ENCODE results near the gene SH3BP4.
"Not testable (repeated sequence)": the region's sequence is repeated elsewhere in the genome, so short reads cannot be mapped to it uniquely, and the experiment has no call there.

SH3BP4 gene

GRCh38 chr2:235010117-235010714 lies 58.4 kb downstream of the SH3BP4 start:
- DNase-seq (ENCODE audit: low spot score), result no peak

DNA sequence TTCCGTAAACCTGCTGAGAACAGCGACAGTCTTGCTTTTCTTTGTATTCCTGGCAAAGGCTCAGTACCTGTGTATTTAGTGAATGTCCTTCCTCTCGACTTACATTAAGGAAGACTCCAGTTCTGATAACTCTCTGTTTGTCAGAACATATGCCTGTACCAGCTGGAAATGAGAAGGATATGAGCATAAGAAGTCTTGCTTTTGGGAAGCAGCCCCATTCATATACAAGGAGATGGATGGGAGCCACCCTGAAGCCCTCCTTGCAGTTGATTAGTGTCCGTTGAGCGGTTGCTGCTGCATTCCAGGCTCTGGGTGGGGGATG lies 59.8 kb downstream of the SH3BP4 start:
- no peak for DNase-seq (ENCODE audit: low spot score)

DNA sequence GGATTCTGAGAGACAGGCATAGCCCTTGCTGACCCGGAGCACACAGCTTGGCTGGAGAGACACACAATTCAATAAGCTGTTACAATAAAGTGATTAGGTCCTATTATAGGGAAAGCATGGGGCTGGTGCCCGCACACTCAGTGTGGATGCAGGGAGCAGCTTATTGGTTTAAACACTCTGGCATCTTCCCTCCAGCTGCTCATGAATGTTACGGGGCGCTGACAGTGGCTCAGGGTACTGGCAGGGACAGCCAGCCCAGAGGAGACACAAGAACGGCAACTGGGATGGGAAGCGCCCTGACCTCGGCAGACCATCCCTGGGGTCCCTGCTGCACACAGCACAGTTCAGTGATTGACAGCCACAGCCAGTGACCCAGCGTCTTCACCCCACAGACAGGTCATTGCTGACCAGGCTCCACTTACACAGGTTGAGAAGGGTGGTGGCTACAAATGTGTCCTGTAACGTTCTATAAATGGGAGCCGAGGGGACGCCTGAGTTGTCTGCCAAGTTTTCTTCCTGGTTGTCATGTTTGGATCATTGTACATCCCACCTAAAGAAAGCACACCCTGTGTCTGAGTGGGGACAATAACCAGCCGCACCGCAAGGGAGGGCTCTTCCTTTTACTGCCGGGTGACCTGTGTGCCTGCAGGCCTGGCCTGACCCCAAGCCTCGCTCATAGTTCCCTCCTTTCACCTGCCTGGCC lies 60.3 kb downstream of the SH3BP4 start:
- DNase-seq (ENCODE audit: low spot score), result peak; percentile 96

DNA sequence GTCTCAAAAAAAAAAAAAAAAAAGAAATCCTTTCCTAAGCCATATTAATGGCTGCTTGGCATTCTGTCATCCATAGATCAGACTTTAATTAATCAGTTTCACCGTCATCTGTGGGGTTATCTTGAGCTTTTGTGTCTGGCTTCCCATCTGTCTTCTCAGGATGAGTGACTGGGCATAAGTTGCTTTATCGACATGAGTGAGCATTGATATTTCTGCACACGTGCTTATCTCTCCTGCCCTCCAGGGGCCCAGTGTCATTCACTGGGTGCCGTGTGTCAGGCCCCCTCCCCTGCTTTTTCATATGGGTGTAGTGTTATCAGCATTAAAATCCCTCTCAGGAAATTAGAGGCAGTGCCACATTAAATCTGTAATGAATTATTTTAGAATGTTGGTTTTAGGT lies 65.6 kb downstream of the SH3BP4 start:
- peak; percentile 24 for DNase-seq (ENCODE audit: low spot score)

- DNase-seq (ENCODE audit: low spot score), result no peak
Observed at GRCh38 chr2:235018838-235019237, 67.0 kb downstream of the SH3BP4 start.

GRCh38 chr2:235020141-235020540 lies 68.3 kb downstream of the SH3BP4 start:
- not testable (repeated sequence) for DNase-seq (ENCODE audit: low spot score)

- no peak for DNase-seq (ENCODE audit: low spot score)
Observed at GRCh38 chr2:235021752-235022151, 69.9 kb downstream of the SH3BP4 start.

DNA sequence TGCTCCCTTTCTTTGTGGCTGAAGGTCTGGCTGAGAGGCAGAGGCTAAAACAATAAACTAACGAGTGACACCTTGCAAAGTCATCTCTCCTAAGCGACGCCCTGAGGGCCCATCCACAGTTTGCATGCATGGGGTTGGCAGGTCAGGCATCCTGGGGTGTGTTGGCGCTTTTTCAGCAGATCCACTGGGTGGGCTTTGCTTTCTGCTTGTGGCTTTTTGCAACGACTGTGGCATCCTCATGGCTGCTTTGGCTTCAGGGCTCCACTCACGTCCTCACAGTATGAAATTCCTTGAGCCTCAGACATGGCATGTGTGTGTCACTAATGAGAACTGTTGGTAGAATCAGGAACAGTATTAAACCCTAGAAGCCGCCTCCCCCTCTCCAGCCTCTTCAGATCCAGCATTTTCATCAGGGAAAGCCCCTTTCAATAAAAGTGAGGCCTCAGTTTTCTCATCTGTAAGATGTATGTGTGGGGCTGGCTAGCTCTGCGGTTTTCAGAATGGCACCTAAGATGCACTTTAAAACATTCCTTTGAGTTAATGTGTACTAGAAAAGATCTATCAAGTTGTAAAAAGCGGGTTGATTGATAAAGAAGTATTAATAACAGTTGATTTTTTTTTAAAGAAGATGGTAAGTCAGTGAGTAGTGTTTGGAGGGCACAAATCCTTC lies 72.5 kb downstream of the SH3BP4 start:
- no peak for DNase-seq (ENCODE audit: low spot score)

GRCh38 chr2:235024931-235025773 lies 73.3 kb downstream of the SH3BP4 start:
- DNase-seq (ENCODE audit: low spot score), result no peak

- DNase-seq (ENCODE audit: low spot score), result no peak
Observed at GRCh38 chr2:235025800-235026536, 74.2 kb downstream of the SH3BP4 start.

GRCh38 chr2:235026649-235027557 lies 75.1 kb downstream of the SH3BP4 start:
- DNase-seq (ENCODE audit: low spot score), result no peak

DNA sequence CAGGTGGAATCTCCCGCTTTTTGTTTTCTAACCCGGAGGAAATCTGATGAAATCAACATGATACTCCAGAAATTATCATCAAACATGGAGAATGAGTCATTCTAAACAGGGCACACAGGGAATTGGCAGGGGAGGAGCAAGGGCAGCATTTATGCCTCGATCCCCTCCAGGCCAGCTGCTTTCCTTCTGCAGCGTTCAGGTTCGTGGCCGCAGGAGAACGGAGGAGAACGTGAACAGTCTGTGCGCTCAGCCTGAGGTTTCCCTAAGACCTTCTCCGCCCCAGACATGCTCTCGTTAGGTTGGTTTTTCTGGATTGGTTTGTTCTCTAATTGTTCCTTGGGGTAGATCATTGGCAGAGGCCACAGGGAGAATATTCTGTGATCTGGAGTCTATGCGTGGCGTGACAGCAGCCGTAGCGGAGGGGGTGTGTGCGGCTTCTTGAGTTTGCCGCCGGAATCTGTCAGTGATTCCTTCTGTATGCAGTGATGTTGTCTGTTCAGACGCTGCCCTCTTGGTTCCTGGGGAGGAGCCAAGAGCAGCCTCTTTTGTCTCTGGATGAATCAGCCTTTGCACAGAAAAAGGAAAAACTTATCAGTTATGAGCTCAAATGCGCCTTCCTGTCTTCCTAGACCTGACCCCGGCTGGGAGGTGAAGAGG lies 75.9 kb downstream of the SH3BP4 start:
- DNase-seq (ENCODE audit: low spot score), result no peak

DNA sequence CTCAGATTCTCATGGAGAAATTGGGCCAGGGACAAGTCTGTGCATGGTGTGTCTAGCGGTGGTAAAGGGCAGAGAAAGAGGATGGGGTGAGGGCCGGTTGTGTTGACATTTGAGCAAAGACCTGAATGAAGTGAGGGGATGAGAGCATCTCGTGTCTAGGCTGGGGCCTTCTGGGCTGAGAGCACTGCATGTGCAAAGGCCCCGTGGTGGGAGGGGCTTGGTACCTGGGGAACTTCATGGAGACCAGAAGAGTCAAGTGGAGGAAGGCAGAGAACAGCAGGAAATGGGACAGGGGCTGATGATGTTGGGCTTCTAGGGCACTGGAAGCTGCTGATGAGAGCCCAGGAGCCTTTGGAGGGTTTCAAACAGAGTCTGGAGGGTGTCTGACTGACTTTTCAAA lies 76.8 kb downstream of the SH3BP4 start:
- DNase-seq (ENCODE audit: low spot score), result no peak

GRCh38 chr2:235029054-235029453 lies 77.2 kb downstream of the SH3BP4 start:
- no peak for DNase-seq (ENCODE audit: low spot score)

- DNase-seq (ENCODE audit: low spot score), result no peak
Observed at GRCh38 chr2:235030126-235030525, 78.3 kb downstream of the SH3BP4 start.

DNA sequence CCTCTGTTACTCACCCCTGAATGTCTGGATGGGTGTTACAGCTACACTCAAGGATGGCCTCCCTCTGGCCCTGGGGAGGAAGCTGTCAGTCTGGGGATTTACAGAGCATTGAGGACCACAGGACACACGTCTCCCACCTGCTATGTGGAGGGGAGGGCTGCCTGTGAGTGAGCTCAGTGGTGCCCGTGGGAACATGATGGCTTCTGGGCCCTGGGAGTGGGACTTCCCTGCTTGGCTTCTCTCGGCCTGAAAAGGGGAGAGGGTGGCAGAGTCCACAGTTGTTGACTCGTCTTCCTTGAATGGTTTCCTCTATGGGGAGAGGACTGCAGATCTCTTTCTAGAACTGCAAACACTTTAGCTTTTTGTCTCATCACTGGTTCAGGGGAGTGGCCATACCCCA lies 79.1 kb downstream of the SH3BP4 start:
- no peak for DNase-seq (ENCODE audit: low spot score)

- DNase-seq (ENCODE audit: low spot score), result no peak
Observed at GRCh38 chr2:235031686-235032373, 80.0 kb downstream of the SH3BP4 start.

- no peak for DNase-seq (ENCODE audit: low spot score)
Observed at GRCh38 chr2:235032466-235032865, 80.6 kb downstream of the SH3BP4 start.

DNA sequence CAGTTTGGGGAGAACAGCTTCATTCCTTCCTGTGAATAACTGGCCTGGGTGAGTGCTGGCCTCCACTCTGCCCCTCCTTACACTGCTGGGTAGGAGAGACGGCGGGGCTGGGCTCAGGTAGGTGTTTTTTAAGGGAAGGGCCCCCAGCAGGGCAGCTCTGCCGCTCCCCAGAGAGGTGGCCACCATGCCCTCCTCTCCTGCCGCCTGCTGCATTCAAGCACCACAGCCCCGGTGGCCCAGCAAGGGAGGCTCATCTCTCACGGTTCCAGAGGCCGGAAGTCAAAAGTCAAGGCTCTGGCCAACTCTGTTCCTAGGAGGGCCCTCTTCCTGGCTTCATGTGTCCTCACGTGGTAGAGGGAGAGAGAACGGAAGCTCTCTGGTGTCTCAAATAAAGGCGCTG lies 81.1 kb downstream of the SH3BP4 start:
- DNase-seq (ENCODE audit: low spot score), result no peak
